Stomach (tissue), 4 donors: ENCODE data around the gene FBXL17.
"Not testable (repeated sequence)": the region's sequence is repeated elsewhere in the genome, so short reads cannot be mapped to it uniquely, and the experiment has no call there.

Experiments
- EP300 ChIP-seq: sonication (generic); formaldehyde crosslinking; IDR thresholded peaks from one replicate; pipeline ENCODE4 v1.6.1; 2017; ENCODE audit warnings: antibody characterized with exemption
- POLR2AphosphoS5 ChIP-seq, 3 donors: sonication (generic); formaldehyde crosslinking; IDR thresholded peaks; one replicate each; pipeline ENCODE4 v1.6.1; 2016; ENCODE audit warnings: antibody characterized with exemption in 3 of 3
- TF ChIP-seq, protein P1 (sequence below), 7 experiments: fragments of 450-650 bp in 4 of 7; fragments of 200-600 bp in 3 of 7; sonication (generic) in 3 of 7; IDR thresholded peaks; one replicate each; pipeline ENCODE4 v1.5.1; 2016 to 2019; ENCODE audit warnings: antibody characterized with exemption in 7 of 7, control low read depth in 2 of 7, mild to moderate bottlenecking in 1 of 7

DNA sequence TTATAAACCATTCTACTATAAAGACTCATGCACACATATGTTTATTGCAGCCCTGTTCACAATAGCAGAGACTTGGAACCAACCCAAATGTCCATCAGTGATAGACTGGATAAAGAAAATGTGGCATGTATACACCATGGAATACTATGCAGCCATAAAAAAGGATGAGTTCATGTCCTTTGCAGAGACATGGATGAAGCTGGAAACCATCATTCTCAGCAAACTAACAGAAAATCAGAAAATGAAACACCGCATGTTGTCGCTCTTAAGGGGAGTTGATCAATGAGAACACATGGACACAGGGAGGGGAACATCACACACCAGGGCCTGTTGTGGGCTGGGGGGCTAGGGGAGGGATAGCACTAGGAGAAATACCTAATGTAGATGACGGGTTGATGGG is 23.3 kb upstream of the FBXL17 start:
- TF ChIP-seq POLR2AphosphoS5 (IDR thresholded peaks at IDR 0.05); EP300: not testable (repeated sequence)
- TF ChIP-seq, protein P1, sequence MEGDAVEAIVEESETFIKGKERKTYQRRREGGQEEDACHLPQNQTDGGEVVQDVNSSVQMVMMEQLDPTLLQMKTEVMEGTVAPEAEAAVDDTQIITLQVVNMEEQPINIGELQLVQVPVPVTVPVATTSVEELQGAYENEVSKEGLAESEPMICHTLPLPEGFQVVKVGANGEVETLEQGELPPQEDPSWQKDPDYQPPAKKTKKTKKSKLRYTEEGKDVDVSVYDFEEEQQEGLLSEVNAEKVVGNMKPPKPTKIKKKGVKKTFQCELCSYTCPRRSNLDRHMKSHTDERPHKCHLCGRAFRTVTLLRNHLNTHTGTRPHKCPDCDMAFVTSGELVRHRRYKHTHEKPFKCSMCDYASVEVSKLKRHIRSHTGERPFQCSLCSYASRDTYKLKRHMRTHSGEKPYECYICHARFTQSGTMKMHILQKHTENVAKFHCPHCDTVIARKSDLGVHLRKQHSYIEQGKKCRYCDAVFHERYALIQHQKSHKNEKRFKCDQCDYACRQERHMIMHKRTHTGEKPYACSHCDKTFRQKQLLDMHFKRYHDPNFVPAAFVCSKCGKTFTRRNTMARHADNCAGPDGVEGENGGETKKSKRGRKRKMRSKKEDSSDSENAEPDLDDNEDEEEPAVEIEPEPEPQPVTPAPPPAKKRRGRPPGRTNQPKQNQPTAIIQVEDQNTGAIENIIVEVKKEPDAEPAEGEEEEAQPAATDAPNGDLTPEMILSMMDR (IDR thresholded peaks at IDR 0.05), result not testable (repeated sequence)
